Neural cell (in vitro differentiated cells): ENCODE measurements around the gene SNAP29.

Source experiments
- EP300 ChIP-seq: fragments of 450-650 bp; conservative IDR thresholded peaks from 2 replicates; pipeline ENCODE4 v1.6.1; 2014; ENCODE audit warnings: antibody characterized with exemption, mild to moderate bottlenecking, moderate library complexity; ENCODE audit not compliant: poor library complexity, severe bottlenecking
- EZH2 ChIP-seq: fragments of 200-600, 300-800 bp; shearing (Covaris generic), sonication (generic); IDR thresholded peaks from 2 replicates; pipeline ENCODE4 v1.6.1; 2014; ENCODE audit warnings: antibody characterized with exemption, low read length, borderline replicate concordance, mild to moderate bottlenecking; ENCODE audit not compliant: insufficient read depth, poor library complexity, severe bottlenecking
- POLR2AphosphoS5 ChIP-seq: IDR thresholded peaks from 2 replicates; pipeline ENCODE4 v1.6.1; 2012
- RAD21 ChIP-seq: fragments of 450-650 bp; conservative IDR thresholded peaks from 2 replicates; pipeline ENCODE4 v1.6.1; 2014; ENCODE audit warnings: antibody characterized with exemption, mild to moderate bottlenecking, moderate library complexity
- TAF1 ChIP-seq: IDR thresholded peaks from 2 replicates; pipeline ENCODE4 v1.6.1; 2012; ENCODE audit warnings: low read depth
- TF ChIP-seq, protein P1 (sequence below): fragments of 450-650 bp; IDR thresholded peaks from 2 replicates; pipeline ENCODE4 v1.5.1; 2014; ENCODE audit warnings: antibody characterized with exemption, mild to moderate bottlenecking, moderate library complexity; ENCODE audit not compliant: poor library complexity, severe bottlenecking

DNA sequence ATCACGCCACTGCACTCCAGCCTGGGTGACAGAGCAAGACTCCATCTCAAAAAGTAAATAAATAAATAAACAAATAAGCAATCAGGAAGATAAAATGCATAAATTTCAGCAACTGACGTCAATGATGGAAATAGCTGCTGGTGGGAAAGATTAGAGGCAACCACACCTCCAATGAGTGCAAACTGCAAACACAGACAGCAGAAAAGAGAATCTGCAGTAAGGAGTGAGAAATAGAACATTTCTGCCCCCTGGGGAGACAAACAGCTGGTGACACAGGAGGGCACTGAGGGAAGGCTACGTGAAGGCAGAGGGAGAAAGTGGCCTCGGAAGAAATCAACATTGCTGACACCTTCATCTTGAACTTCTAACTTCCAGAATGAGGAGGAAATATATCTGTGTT lies 6.7 kb upstream of the SNAP29 start:
- TF ChIP-seq, protein P1, sequence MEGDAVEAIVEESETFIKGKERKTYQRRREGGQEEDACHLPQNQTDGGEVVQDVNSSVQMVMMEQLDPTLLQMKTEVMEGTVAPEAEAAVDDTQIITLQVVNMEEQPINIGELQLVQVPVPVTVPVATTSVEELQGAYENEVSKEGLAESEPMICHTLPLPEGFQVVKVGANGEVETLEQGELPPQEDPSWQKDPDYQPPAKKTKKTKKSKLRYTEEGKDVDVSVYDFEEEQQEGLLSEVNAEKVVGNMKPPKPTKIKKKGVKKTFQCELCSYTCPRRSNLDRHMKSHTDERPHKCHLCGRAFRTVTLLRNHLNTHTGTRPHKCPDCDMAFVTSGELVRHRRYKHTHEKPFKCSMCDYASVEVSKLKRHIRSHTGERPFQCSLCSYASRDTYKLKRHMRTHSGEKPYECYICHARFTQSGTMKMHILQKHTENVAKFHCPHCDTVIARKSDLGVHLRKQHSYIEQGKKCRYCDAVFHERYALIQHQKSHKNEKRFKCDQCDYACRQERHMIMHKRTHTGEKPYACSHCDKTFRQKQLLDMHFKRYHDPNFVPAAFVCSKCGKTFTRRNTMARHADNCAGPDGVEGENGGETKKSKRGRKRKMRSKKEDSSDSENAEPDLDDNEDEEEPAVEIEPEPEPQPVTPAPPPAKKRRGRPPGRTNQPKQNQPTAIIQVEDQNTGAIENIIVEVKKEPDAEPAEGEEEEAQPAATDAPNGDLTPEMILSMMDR: no peak
- no peak for TF ChIP-seq EZH2
- no peak for TF ChIP-seq RAD21
- no peak for TF ChIP-seq POLR2AphosphoS5
- no peak for TF ChIP-seq EP300
- no peak for TF ChIP-seq TAF1
